Psoas muscle (tissue), 8 donors: Measurements from ENCODE around the gene SOX1. TPM values are rescaled to one million over a fixed set of nuclear protein-coding genes. Genes with fewer than 3 reads are reported as not detected.

Experiments used
- ATAC-seq, 4 donors: fragments of 200-7000 bp; cut with Tn5 transposase; one replicate each; pipeline ENCODE4 v1.9.1; 2020; ENCODE audit warnings: moderate library complexity in 3 of 4, mild to moderate bottlenecking in 2 of 4
- DNase-seq, 2 donors: peaks; one replicate each; pipeline ENCODE4 v3.0.0-alpha.2; 2020
- H3K27ac ChIP-seq: fragments of 200-600 bp; one replicate; pipeline ENCODE4 v1.8.0; 2022
- H3K27me3 ChIP-seq, 3 donors: fragments of 200-600 bp in 1 of 3; one replicate each; pipeline versions ENCODE4 v1.6.1 to v1.8.0; 2013 to 2022; ENCODE audit warnings: low read length in 2 of 3, mild to moderate bottlenecking in 2 of 3, moderate library complexity in 1 of 3; ENCODE audit not compliant: insufficient read depth in 3 of 3
- H3K36me3 ChIP-seq, 2 donors: fragments of 200-600 bp in 1 of 2; one replicate each; pipeline versions ENCODE4 v1.6.1 to v1.8.0; 2013 to 2022; ENCODE audit warnings: low read depth in 1 of 2, mild to moderate bottlenecking in 1 of 2, moderate library complexity in 1 of 2; ENCODE audit not compliant: insufficient read depth in 1 of 2
- H3K4me1 ChIP-seq: fragments of 200-600 bp; one replicate; pipeline ENCODE4 v1.8.0; 2022
- H3K4me3 ChIP-seq: fragments of 200-600 bp; one replicate; pipeline ENCODE4 v1.8.0; 2022; ENCODE audit warnings: mild to moderate bottlenecking
- H3K9me3 ChIP-seq: fragments of 200-600 bp; one replicate; pipeline ENCODE4 v1.8.0; 2022
- CTCF ChIP-seq: fragments of 200-600 bp; IDR thresholded peaks from one replicate; pipeline ENCODE4 v1.8.0; 2022; ENCODE audit warnings: antibody characterized with exemption
- WGBS, 3 donors: extraction: QIAGEN DNeasy Blood & Tissue Kit; methylation state at CpG; one replicate each; pipeline versions ENCODE4 v1.1.6 to v1.1.7; 2013; 5-methylcytosine and 5-hydroxymethylcytosine counted together
- intact Hi-C, 2 donors: fragments of 100-400 bp; cut with DNase I; formaldehyde crosslinking; loops; one replicate each; pipeline versions ENCODE4 v1.11.0 to v1.14.2; 2022
- long read RNA-seq, 2 donors: library from polyadenylated mRNA; unstranded; transcript quantifications; one replicate each; pipeline ENCODE4 v2.0.0, GENCODE V29; 2021
- polyA plus RNA-seq, 3 donors: library from polyadenylated mRNA; stranded (reverse); fragments of 200-250 nt; gene quantifications; one replicate each; pipeline ENCODE4 v1.2.3, GENCODE V29; 2013
- total RNA-seq, 4 donors: library from RNA; stranded (reverse); fragmentation: NEBNext Ultra II Directional in 2 of 4; extraction: Animal tissue kit (Norgen Biotek cat#: 25700) in 2 of 4; gene quantifications; one replicate each; pipeline versions ENCODE4 v1.2.1 to v1.2.4, GENCODE V29; 2021 to 2023
- donor health status: healthy with polysubstance abuse.
- donor health status: DM: no; HTN: no; CAD: no; lungs with moderate emphysema.
- donor health status: Bipolar disorder and iron deficiency.
- donor health status: healthy.
- donor health status: DM: yes; HTN: yes; CAD: no.
- donor health status: DM: no; HTN: no; CAD: no.
- donor health status: DM: no; HTN: no; CAD: no.
- donor health status: DM: yes; HTN: yes; CAD: no.

SOX1 gene
- total RNA-seq (not detected), polyA plus RNA-seq (not detected)
- long read RNA-seq, donor 1: 0 reads
- long read RNA-seq, donor 2: 0 reads

DNA sequence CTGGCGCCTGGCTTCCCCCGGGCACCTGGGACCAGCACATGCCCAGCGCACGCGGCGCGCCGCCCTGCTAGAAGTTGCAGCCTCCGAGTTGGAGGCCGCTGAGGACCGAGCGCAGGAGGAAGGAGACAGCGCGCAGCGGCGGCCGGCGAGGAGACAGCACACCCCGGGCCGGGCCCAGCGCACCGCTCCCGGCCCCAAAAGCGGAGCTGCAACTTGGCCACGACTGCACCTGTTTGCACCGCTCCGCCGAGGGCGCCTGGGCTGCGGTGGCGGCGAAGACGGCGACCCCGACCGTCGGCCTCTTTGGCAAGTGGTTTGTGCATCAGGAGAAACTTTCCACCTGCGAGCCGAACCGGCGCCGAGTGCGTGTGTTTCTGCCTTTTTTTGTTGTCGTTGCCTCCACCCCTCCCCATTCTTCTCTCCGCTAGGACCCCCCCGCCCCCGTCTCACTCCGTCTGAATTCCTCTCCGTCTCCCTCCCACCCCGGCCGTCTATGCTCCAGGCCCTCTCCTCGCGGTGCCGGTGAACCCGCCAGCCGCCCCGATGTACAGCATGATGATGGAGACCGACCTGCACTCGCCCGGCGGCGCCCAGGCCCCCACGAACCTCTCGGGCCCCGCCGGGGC is at the start of gene SOX1:
SOX1 (plus strand) TSS at position 34 of the 626 bp plus-strand sequence; CDS start at position 544, 510 bp downstream.
- TF ChIP-seq CTCF: no peak
- Histone ChIP-seq H3K9me3 (no peaks in the 10 kb centered on the region), H3K36me3 (no peaks in the 10 kb centered on the region), H3K27ac (no peak within 1 kb of the TSS), H3K27me3 (peaks cover 12 to 92% (median 27%) of the 10 kb centered on the region in 3 donors), H3K4me3 (peak within 1 kb of the TSS; percentile 49), H3K4me1 (no peaks in the 10 kb centered on the region)
- DNase-seq: no peak
- 1 to 2% (median 2%) methylated on average over 54 to 66 of the region's 66 CpGs for WGBS, 3 donors
- intact Hi-C loops: no loop called here
- no peak for ATAC-seq

- Histone ChIP-seq H3K9me3 (no peaks in the 10 kb centered on the region), H3K4me1 (no peaks in the 10 kb centered on the region), H3K27ac (no peak overlapping the region), H3K4me3 (no peak overlapping the region), H3K27me3 (peaks cover 0 to 5% (median 3%) of the 10 kb centered on the region in 3 donors), H3K36me3 (no peaks in the 10 kb centered on the region)
- WGBS, 3 donors: 90 to 92% (median 92%) methylated on average over 11 of the region's 11 CpGs
- intact Hi-C loops: no loop called here
- no peak for DNase-seq
- no peak for TF ChIP-seq CTCF
- ATAC-seq: no peak
Measured at GRCh38 chr13:112024577-112024976, 42.4 kb upstream of the SOX1 start.

- TF ChIP-seq CTCF: no peak
- WGBS, 3 donors: 79 to 90% (median 84%) methylated on average over 11 of the region's 11 CpGs
- Histone ChIP-seq H3K4me1 (no peaks in the 10 kb centered on the region), H3K27ac (no peak overlapping the region), H3K9me3 (no peaks in the 10 kb centered on the region), H3K36me3 (no peaks in the 10 kb centered on the region), H3K4me3 (no peak overlapping the region), H3K27me3 (peaks cover 0 to 12% (median 2%) of the 10 kb centered on the region in 3 donors)
- ATAC-seq (no peak), DNase-seq (no peak)
- intact Hi-C loops: no loop called here
Measured at GRCh38 chr13:112027250-112027649, 39.7 kb upstream of the SOX1 start.

DNA sequence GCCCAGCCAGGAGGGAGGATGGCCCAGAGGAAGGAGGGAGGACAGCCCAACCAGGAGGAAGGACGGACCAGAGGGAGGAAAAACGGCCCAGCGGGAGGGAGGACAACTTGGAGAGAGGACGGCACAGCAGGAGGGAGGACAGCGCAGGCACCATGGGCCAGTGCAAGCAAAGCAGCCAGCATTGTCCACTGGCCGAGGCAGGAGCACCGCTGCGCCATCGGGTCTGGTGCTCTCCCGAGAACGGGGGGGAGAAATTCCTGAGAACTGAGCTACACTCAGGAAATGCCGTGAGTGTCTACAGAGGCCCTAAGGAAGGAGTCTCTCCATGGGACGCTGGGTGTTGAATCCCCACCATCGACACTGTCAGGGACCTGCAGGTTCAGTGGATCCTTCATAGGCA is 38.5 kb upstream of the SOX1 start:
- WGBS, 3 donors: 74 to 86% (median 75%) methylated on average over 14 of the region's 14 CpGs
- intact Hi-C loops: no loop called here
- no peak for DNase-seq
- no peak overlapping the region for H3K4me3 ChIP-seq
- H3K27me3 ChIP-seq: peaks cover 0 to 13% (median 2%) of the 10 kb centered on the region in 3 donors
- no peaks in the 10 kb centered on the region for H3K4me1 ChIP-seq
- no peaks in the 10 kb centered on the region for H3K36me3 ChIP-seq
- ATAC-seq: no peak
- TF ChIP-seq CTCF: no peak
- no peaks in the 10 kb centered on the region for H3K9me3 ChIP-seq
- H3K27ac ChIP-seq: no peak overlapping the region

GRCh38 chr13:112029143-112029542 is 37.8 kb upstream of the SOX1 start:
- ATAC-seq: no peak
- no peak for TF ChIP-seq CTCF
- Histone ChIP-seq H3K27me3 (peaks cover 0 to 13% (median 2%) of the 10 kb centered on the region in 3 donors), H3K4me3 (no peak overlapping the region), H3K36me3 (no peaks in the 10 kb centered on the region), H3K4me1 (no peaks in the 10 kb centered on the region), H3K9me3 (no peaks in the 10 kb centered on the region), H3K27ac (no peak overlapping the region)
- intact Hi-C loops: no loop called here
- 79 to 86% (median 81%) methylated on average over 11 of the region's 11 CpGs for WGBS, 3 donors
- no peak for DNase-seq
